B cell (primary cell): ENCODE measurements around the gene OTULINL.

Experiments
- EZH2 ChIP-seq: IDR thresholded peaks from 2 replicates; pipeline ENCODE4 v1.6.1; 2012; ENCODE audit warnings: borderline replicate concordance, low read depth, mild to moderate bottlenecking, moderate library complexity, low read length; ENCODE audit not compliant: insufficient read depth, poor library complexity, severe bottlenecking
- TF ChIP-seq, protein P1 (sequence below): fragments of 200-600 bp; IDR thresholded peaks from one replicate; pipeline ENCODE4 v1.8.0; 2022; ENCODE audit warnings: antibody characterized with exemption, mild to moderate bottlenecking

DNA sequence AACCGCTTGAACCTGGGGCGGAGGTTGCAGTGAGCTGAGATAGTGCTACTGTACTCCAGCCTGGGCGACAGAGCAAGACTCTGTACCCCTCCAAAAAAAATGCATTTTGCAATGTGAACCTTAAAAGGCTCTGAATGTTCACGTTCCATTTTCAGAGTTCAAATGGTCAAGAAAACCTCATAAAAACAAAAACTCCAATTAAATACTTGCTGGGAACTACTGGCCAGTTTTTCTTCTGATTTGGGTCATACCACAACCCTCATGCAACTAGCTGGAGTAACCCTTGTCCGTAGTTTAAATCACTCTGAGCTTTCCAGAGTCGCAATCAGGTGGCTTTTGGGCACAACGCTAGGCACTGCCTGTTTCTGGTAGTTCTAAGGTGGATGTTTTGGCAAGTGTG is 2.3 kb upstream of the OTULINL start:
- no peak for TF ChIP-seq EZH2
- TF ChIP-seq, protein P1, sequence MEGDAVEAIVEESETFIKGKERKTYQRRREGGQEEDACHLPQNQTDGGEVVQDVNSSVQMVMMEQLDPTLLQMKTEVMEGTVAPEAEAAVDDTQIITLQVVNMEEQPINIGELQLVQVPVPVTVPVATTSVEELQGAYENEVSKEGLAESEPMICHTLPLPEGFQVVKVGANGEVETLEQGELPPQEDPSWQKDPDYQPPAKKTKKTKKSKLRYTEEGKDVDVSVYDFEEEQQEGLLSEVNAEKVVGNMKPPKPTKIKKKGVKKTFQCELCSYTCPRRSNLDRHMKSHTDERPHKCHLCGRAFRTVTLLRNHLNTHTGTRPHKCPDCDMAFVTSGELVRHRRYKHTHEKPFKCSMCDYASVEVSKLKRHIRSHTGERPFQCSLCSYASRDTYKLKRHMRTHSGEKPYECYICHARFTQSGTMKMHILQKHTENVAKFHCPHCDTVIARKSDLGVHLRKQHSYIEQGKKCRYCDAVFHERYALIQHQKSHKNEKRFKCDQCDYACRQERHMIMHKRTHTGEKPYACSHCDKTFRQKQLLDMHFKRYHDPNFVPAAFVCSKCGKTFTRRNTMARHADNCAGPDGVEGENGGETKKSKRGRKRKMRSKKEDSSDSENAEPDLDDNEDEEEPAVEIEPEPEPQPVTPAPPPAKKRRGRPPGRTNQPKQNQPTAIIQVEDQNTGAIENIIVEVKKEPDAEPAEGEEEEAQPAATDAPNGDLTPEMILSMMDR: no peak
